IMR-90 (cell line): ENCODE measurements around the gene GPR139. TPM values are rescaled to one million over a fixed set of nuclear protein-coding genes. Genes with fewer than 3 reads are reported as not detected.

Experiments used
- ATAC-seq: fragments of 200-7000 bp; cut with Tn5 transposase; 2 replicates; pipeline ENCODE4 v1.9.1; 2020; ENCODE audit warnings: low read depth, mild to moderate bottlenecking, moderate library complexity
- BruUV-seq: library from RNA; stranded (reverse); fragments of 400-500 nt; replicated peaks from 2 replicates; lab custom pipeline; 2021; lab: Mats Ljungman, UMichigan
- CTCF ChIA-PET: fragments of 300-600 bp; formaldehyde crosslinking; extraction: SDS; loops from one replicate; lab custom pipeline; 2021; ENCODE audit warnings: antibody characterized with exemption; lab: Yijun Ruan, JAX
- POLR2A ChIA-PET: fragments of 300-600 bp; sonication (Branson Sonifier 250); formaldehyde crosslinking; loops from one replicate; lab custom pipeline; 2022; ENCODE audit warnings: antibody characterized with exemption; ENCODE audit not compliant: unreplicated experiment; lab: Charles Lee
- DNase-seq: peaks from one replicate; pipeline ENCODE4 v3.0.0; 2013
- H2AFZ ChIP-seq: replicated peaks from 2 replicates; pipeline ENCODE3; 2013; ENCODE audit warnings: low read length, mild to moderate bottlenecking; ENCODE audit not compliant: poor library complexity
- H2AK5ac ChIP-seq: 2 replicates; pipeline ENCODE4 v1.6.1; 2013; ENCODE audit warnings: low read depth, low read length, inconsistent platforms
- H2AK9ac ChIP-seq: replicated peaks from 2 replicates; pipeline ENCODE3; 2013; ENCODE audit warnings: mild to moderate bottlenecking, low read depth, low read length, moderate library complexity; ENCODE audit not compliant: poor library complexity
- H2BK120ac ChIP-seq: 2 replicates; pipeline ENCODE4 v1.6.1; 2013; ENCODE audit warnings: low read depth, low read length, inconsistent platforms
- H2BK15ac ChIP-seq: 3 replicates; pipeline ENCODE4 v1.6.1; 2013; ENCODE audit warnings: low read depth, low read length, inconsistent platforms
- H2BK20ac ChIP-seq: 2 replicates; pipeline ENCODE4 v1.6.1; 2013; ENCODE audit warnings: low read depth, mild to moderate bottlenecking, inconsistent platforms, low read length, moderate library complexity
- H2BK5ac ChIP-seq: 2 replicates; pipeline ENCODE4 v1.6.1; 2013; ENCODE audit warnings: mild to moderate bottlenecking, low read depth, low read length, inconsistent platforms; ENCODE audit not compliant: poor library complexity, severe bottlenecking
- H3K14ac ChIP-seq: replicated peaks from 2 replicates; pipeline ENCODE4 v1.6.1; 2013; ENCODE audit warnings: low read depth, low read length, inconsistent platforms
- H3K18ac ChIP-seq: 2 replicates; pipeline ENCODE4 v1.6.1; 2013; ENCODE audit warnings: low read depth, low read length, control low read depth
- H3K23ac ChIP-seq: 2 replicates; pipeline ENCODE4 v1.6.1; 2013; ENCODE audit warnings: low read depth, low read length, inconsistent platforms
- H3K27ac ChIP-seq: 2 replicates; pipeline ENCODE4 v1.5.1; 2013; ENCODE audit warnings: mild to moderate bottlenecking, control low read depth, low read length; ENCODE audit not compliant: insufficient read depth
- H3K27me3 ChIP-seq: 2 replicates; pipeline ENCODE4 v1.6.1; 2013; ENCODE audit warnings: low read length; ENCODE audit not compliant: control insufficient read depth, insufficient read depth
- H3K36me3 ChIP-seq: 2 replicates; pipeline ENCODE4 v1.6.1; 2013; ENCODE audit warnings: low read length, mixed read lengths; ENCODE audit not compliant: control insufficient read depth, insufficient read depth
- H3K4ac ChIP-seq: 2 replicates; pipeline ENCODE4 v1.6.1; 2013; ENCODE audit warnings: low read depth, low read length, inconsistent platforms
- H3K4me1 ChIP-seq: 2 replicates; pipeline ENCODE4 v1.6.1; 2013; ENCODE audit warnings: low read length, mixed read lengths; ENCODE audit not compliant: control insufficient read depth, insufficient read depth
- H3K4me2 ChIP-seq: 2 replicates; pipeline ENCODE4 v1.6.1; 2013; ENCODE audit warnings: low read depth, mild to moderate bottlenecking, control low read depth, low read length, moderate library complexity
- H3K4me3 ChIP-seq: 2 replicates; pipeline ENCODE4 v1.5.1; 2013; ENCODE audit warnings: low read depth, mild to moderate bottlenecking, control low read depth, low read length, moderate library complexity; ENCODE audit not compliant: insufficient read depth
- H3K56ac ChIP-seq: 2 replicates; pipeline ENCODE4 v1.6.1; 2013; ENCODE audit warnings: low read length, inconsistent platforms; ENCODE audit not compliant: insufficient read depth; ENCODE audit errors: extremely low read depth
- H3K79me1 ChIP-seq, 2 experiments: 2 replicates each; pipeline ENCODE4 v1.6.1; 2013; ENCODE audit warnings: low read length in 2 of 2, inconsistent platforms in 1 of 2, low read depth in 1 of 2
- H3K9ac ChIP-seq: 2 replicates; pipeline ENCODE4 v1.6.1; 2013; ENCODE audit warnings: low read depth, low read length, control low read depth
- H3K9me1 ChIP-seq: 2 replicates; pipeline ENCODE4 v1.6.1; 2013; ENCODE audit warnings: low read length, inconsistent platforms; ENCODE audit not compliant: insufficient read depth
- H3K9me3 ChIP-seq: 2 replicates; pipeline ENCODE4 v1.6.1; 2013; ENCODE audit warnings: low read length; ENCODE audit not compliant: control insufficient read depth, insufficient read depth
- H4K20me1 ChIP-seq: 2 replicates; pipeline ENCODE4 v1.6.1; 2013; ENCODE audit warnings: low read length, inconsistent platforms; ENCODE audit not compliant: insufficient read depth
- H4K5ac ChIP-seq: 2 replicates; pipeline ENCODE4 v1.6.1; 2013; ENCODE audit warnings: mild to moderate bottlenecking, low read depth, low read length, control low read depth
- H4K8ac ChIP-seq, 2 experiments: 2 replicates each; pipeline ENCODE4 v1.6.1; 2013; ENCODE audit warnings: low read depth in 2 of 2, low read length in 2 of 2, control low read depth in 1 of 2, inconsistent platforms in 1 of 2
- H4K91ac ChIP-seq: 2 replicates; pipeline ENCODE4 v1.6.1; 2013; ENCODE audit warnings: low read depth, low read length, inconsistent platforms; ENCODE audit not compliant: insufficient read depth
- BHLHE40 ChIP-seq: fragments of 150-350 bp; IDR thresholded peaks from 2 replicates; pipeline ENCODE4 v1.6.1; 2016; ENCODE audit warnings: mild to moderate bottlenecking, low read depth, low read length
- CEBPB ChIP-seq: IDR thresholded peaks from 2 replicates; pipeline ENCODE4 v1.6.1; 2012; ENCODE audit warnings: low read depth, low read length, improper control_type of control experiment
- FOS ChIP-seq: fragments of 150-350 bp; IDR thresholded peaks from 2 replicates; pipeline ENCODE4 v1.6.1; 2016; ENCODE audit warnings: low read depth, low read length
- MAFK ChIP-seq: IDR thresholded peaks from 2 replicates; pipeline ENCODE4 v1.6.1; 2012; ENCODE audit warnings: low read depth, low read length, improper control_type of control experiment
- MAZ ChIP-seq: IDR thresholded peaks from 2 replicates; pipeline ENCODE4 v1.6.1; 2012; ENCODE audit warnings: low read depth, mild to moderate bottlenecking, low read length, improper control_type of control experiment, moderate library complexity, borderline replicate concordance
- MXI1 ChIP-seq: IDR thresholded peaks from 2 replicates; pipeline ENCODE4 v1.6.1; 2012; ENCODE audit warnings: low read depth, mild to moderate bottlenecking, low read length, moderate library complexity, borderline replicate concordance
- NFE2L2 ChIP-seq: fragments of 150-350 bp; IDR thresholded peaks from 2 replicates; pipeline ENCODE4 v1.6.1; 2016; ENCODE audit warnings: low read depth, mild to moderate bottlenecking, low read length
- POLR2A ChIP-seq: IDR thresholded peaks from 2 replicates; pipeline ENCODE4 v1.6.1; 2012; ENCODE audit warnings: mild to moderate bottlenecking, low read depth, low read length
- RAD21 ChIP-seq: IDR thresholded peaks from 2 replicates; pipeline ENCODE4 v1.6.1; 2012; ENCODE audit warnings: low read length, improper control_type of control experiment
- RCOR1 ChIP-seq: IDR thresholded peaks from 2 replicates; pipeline ENCODE4 v1.6.1; 2012; ENCODE audit warnings: mild to moderate bottlenecking, low read length, improper control_type of control experiment; ENCODE audit not compliant: insufficient replicate concordance
- RFX5 ChIP-seq: IDR thresholded peaks from 2 replicates; pipeline ENCODE4 v1.8.0; 2012; ENCODE audit warnings: low read depth, mild to moderate bottlenecking, low read length, moderate library complexity
- WGBS, 2 experiments: methylation state at CpG; one replicate each; pipeline versions ENCODE4 v1.1.5 to v1.1.7; 2013; ENCODE audit warnings: missing lambda C conversion rate in 2 of 2; ENCODE audit not compliant: insufficient read length in 1 of 2; ENCODE audit errors: extremely low coverage in 2 of 2; 5-methylcytosine and 5-hydroxymethylcytosine counted together
- dilution Hi-C: fragments of 300-500 bp; cut with HindIII; formaldehyde crosslinking; loops from one replicate; pipeline ENCODE4 v1.14.3; 2018; ENCODE audit warnings: low sequenced_read_pairs; ENCODE audit not compliant: unreplicated experiment
- in situ Hi-C: fragments of 300-500 bp; cut with MboI; formaldehyde crosslinking; loops from 3 replicates; pipeline ENCODE4 v1.14.3; 2019; ENCODE audit warnings: low sequenced_read_pairs, inconsistent platforms, mixed read lengths
- intact Hi-C: fragments of 100-400 bp; cut with micrococcal nuclease; formaldehyde crosslinking; loops from 2 replicates; pipeline ENCODE4 v1.10.0; 2022
- polyA plus RNA-seq, 3 experiments: library from polyadenylated mRNA; depleted of rRNA; stranded (reverse); fragments of >200 nt; gene quantifications; 2 replicates each; pipeline ENCODE4 v1.2.3, GENCODE V29; 2012; ENCODE audit warnings: low replicate concordance in 1 of 3
- total RNA-seq: library from RNA; depleted of rRNA; stranded (reverse); fragments of >200 nt; gene quantifications from 2 replicates; pipeline ENCODE4 v1.2.3, GENCODE V29; 2012
- TF ChIP-seq, protein P1 (sequence below): fragments of 150-350 bp; IDR thresholded peaks from 2 replicates; pipeline ENCODE4 v1.6.1; 2016; ENCODE audit warnings: low read depth, mild to moderate bottlenecking, low read length, moderate library complexity, borderline replicate concordance
- TF ChIP-seq, protein P2 (sequence below): conservative IDR thresholded peaks from 2 replicates; pipeline ENCODE4 v1.5.1; 2012; ENCODE audit warnings: mild to moderate bottlenecking, low read depth, low read length, improper control_type of control experiment

Gene GPR139
- total and polyA plus RNA-seq, 2 of the 4 experiments (the other 2 are of a cell fraction) = not detected

DNA sequence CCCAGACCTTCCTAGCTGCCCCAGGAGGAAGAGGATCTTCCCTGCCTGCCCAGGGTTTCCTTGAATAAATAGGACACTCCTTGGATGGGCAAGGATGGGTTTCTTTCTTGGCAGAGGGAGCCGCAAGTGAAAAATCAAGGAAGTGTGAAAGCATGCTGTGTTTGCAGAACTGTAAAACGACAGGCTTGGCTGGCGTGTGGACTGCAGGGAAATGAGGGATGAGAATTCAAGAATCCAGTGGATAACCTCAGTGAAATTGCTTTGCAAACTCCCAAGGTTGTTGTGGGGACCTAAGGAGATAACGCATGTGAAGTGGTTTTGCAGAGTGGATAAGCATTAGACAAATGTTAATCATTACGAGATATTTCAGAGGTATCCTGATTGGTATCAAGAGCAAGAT lies 20.4 kb downstream of the GPR139 start:
- H3K23ac ChIP-seq = no peak overlapping the region
- ATAC-seq (no peak), DNase-seq (no peak)
- no peak overlapping the region for H3K56ac ChIP-seq
- H3K18ac ChIP-seq = no peak overlapping the region
- no peak overlapping the region for H2AK9ac ChIP-seq
- no peak overlapping the region for H2BK5ac ChIP-seq
- no peak overlapping the region for H3K4me2 ChIP-seq
- no peaks in the 10 kb centered on the region for H3K79me1 ChIP-seq
- 0% methylated on average over 3 of the region's 5 CpGs; no CpG with 5 or more reads in 1 of the 2 experiments for WGBS, 2 experiments
- H4K20me1 ChIP-seq = no peaks in the 10 kb centered on the region
- no peak overlapping the region for H2AFZ ChIP-seq
- dilution Hi-C loops (no loop called here), in situ Hi-C loops (no loop called here), intact Hi-C loops (no loop called here)
- BruUV-seq = no TSS peak
- H3K4me3 ChIP-seq = no peak overlapping the region
- ChIA-PET POLR2A (no interaction called here), CTCF (interaction anchor here (0.7 kb wide), 1 partner anchor 43 kb away, joined by 4 read pairs; no protein-coding TSS in a partner anchor)
- no peak overlapping the region for H2AK5ac ChIP-seq
- H3K4me1 ChIP-seq = no peaks in the 10 kb centered on the region
- H2BK20ac ChIP-seq = no peak overlapping the region
- no peak overlapping the region for H4K5ac ChIP-seq
- no peaks in the 10 kb centered on the region for H3K36me3 ChIP-seq
- no peaks in the 10 kb centered on the region for H3K27me3 ChIP-seq
- H3K9ac ChIP-seq = no peak overlapping the region
- no peaks in the 10 kb centered on the region for H3K9me1 ChIP-seq
- TF ChIP-seq NFE2L2 (no peak), BHLHE40 (no peak), MAFK (no peak), RCOR1 (no peak), MXI1 (no peak), RFX5 (no peak), POLR2A (no peak), FOS (no peak), MAZ (no peak), RAD21 (no peak), CEBPB (no peak)
- TF ChIP-seq, protein P1, sequence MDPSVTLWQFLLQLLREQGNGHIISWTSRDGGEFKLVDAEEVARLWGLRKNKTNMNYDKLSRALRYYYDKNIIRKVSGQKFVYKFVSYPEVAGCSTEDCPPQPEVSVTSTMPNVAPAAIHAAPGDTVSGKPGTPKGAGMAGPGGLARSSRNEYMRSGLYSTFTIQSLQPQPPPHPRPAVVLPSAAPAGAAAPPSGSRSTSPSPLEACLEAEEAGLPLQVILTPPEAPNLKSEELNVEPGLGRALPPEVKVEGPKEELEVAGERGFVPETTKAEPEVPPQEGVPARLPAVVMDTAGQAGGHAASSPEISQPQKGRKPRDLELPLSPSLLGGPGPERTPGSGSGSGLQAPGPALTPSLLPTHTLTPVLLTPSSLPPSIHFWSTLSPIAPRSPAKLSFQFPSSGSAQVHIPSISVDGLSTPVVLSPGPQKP = no peak
- TF ChIP-seq, protein P2, sequence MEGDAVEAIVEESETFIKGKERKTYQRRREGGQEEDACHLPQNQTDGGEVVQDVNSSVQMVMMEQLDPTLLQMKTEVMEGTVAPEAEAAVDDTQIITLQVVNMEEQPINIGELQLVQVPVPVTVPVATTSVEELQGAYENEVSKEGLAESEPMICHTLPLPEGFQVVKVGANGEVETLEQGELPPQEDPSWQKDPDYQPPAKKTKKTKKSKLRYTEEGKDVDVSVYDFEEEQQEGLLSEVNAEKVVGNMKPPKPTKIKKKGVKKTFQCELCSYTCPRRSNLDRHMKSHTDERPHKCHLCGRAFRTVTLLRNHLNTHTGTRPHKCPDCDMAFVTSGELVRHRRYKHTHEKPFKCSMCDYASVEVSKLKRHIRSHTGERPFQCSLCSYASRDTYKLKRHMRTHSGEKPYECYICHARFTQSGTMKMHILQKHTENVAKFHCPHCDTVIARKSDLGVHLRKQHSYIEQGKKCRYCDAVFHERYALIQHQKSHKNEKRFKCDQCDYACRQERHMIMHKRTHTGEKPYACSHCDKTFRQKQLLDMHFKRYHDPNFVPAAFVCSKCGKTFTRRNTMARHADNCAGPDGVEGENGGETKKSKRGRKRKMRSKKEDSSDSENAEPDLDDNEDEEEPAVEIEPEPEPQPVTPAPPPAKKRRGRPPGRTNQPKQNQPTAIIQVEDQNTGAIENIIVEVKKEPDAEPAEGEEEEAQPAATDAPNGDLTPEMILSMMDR = no peak
- no peak overlapping the region for H3K14ac ChIP-seq
- H3K9me3 ChIP-seq = peaks cover 6% of the 10 kb centered on the region
- no peak overlapping the region for H2BK15ac ChIP-seq
- H4K91ac ChIP-seq = no peak overlapping the region
- no peak overlapping the region for H3K4ac ChIP-seq
- no peak overlapping the region for H4K8ac ChIP-seq
- H3K27ac ChIP-seq = no peak overlapping the region
- H2BK120ac ChIP-seq = no peak overlapping the region
